Adrenal gland (tissue), 12 donors: Measurements from ENCODE around the gene CARD10. TPM values are rescaled to one million over a fixed set of nuclear protein-coding genes. Genes with fewer than 3 reads are reported as not detected.

Experiments
- DNase-seq, 7 donors: peaks; one replicate each; pipeline ENCODE4 v3.0.0-alpha.2; 2019 to 2020
- H3K27ac ChIP-seq, 5 donors: fragments of 200-600 bp; sonication (generic) in 4 of 5; 1 replicate in 3 of 5; 2 replicates in 2 of 5; pipeline versions ENCODE4 v1.5.1 to v1.8.0; 2016 to 2020; ENCODE audit warnings: mild to moderate bottlenecking in 1 of 5
- H3K27me3 ChIP-seq: fragments of 200-600 bp; 2 replicates; pipeline ENCODE4 v1.8.0; 2021
- H3K36me3 ChIP-seq, 2 donors: fragments of 200-600 bp; replicated peaks in 1 of 2; 1 replicate in 1 of 2; 2 replicates in 1 of 2; pipeline versions ENCODE4 v1.5.1 to v1.8.0; 2018 to 2022
- H3K4me1 ChIP-seq, 2 donors: fragments of 200-600 bp; replicated peaks in 1 of 2; 1 replicate in 1 of 2; 2 replicates in 1 of 2; pipeline versions ENCODE4 v1.5.1 to v1.8.0; 2018 to 2021
- H3K4me3 ChIP-seq, 4 donors: fragments of 200-600 bp; sonication (generic) in 3 of 4; one replicate each; pipeline ENCODE4 v1.5.1; 2016 to 2018
- H3K9me3 ChIP-seq, 3 donors: fragments of 200-600 bp; sonication (generic) in 1 of 3; replicated peaks in 1 of 3; 1 replicate in 2 of 3; 2 replicates in 1 of 3; pipeline versions ENCODE4 v1.5.1 to v1.8.0; 2016 to 2021
- POLR2A ChIP-seq, 2 donors: fragments of 450-650 bp; IDR thresholded peaks; one replicate each; pipeline ENCODE4 v1.6.1; 2017; ENCODE audit warnings: antibody characterized with exemption in 2 of 2, mild to moderate bottlenecking in 2 of 2, moderate library complexity in 1 of 2
- WGBS, 4 donors: extraction: QIAGEN DNeasy Blood & Tissue Kit in 2 of 4; methylation state at CpG; one replicate each; pipeline versions ENCODE4 v1.1.5 to v1.1.7; 2013 to 2017; 5-methylcytosine and 5-hydroxymethylcytosine counted together
- intact Hi-C, 2 donors: fragments of 100-400 bp; cut with DNase I; formaldehyde crosslinking; loops; one replicate each; pipeline versions ENCODE4 v1.14.1 to v1.15.0; 2022 to 2023
- polyA plus RNA-seq, 3 donors: library from polyadenylated mRNA; stranded (reverse); fragments of 200-250 nt in 2 of 3; fragments of 350-450 nt in 1 of 3; fragmentation: Illumina TruSeq in 1 of 3; extraction: RNeasy Lipid Tissue Mini Kit (QIAGEN cat#74804) in 1 of 3; gene quantifications; one replicate each; pipeline ENCODE4 v1.2.3, GENCODE V29; 2013 to 2014
- total RNA-seq, 9 donors: library from RNA; depleted of rRNA in 4 of 9; stranded (reverse); fragments of >200 nt in 4 of 9; fragments of 120-200 nt in 1 of 9; fragmentation: NEBNext Ultra II Directional in 1 of 9; extraction: Animal tissue kit (Norgen Biotek cat#: 25700) in 1 of 9; gene quantifications; one replicate each; pipeline versions ENCODE4 v1.1.0 to v1.2.4, GENCODE V29; 2013 to 2023
- TF ChIP-seq, protein P1 (sequence below), 6 experiments: fragments of 450-650 bp in 4 of 6; fragments of 200-600 bp in 2 of 6; sonication (generic) in 1 of 6; IDR thresholded peaks; 1 replicate in 5 of 6; 2 replicates in 1 of 6; pipeline versions ENCODE4 v1.5.1 to v1.8.0; 2016 to 2021; ENCODE audit warnings: antibody characterized with exemption in 6 of 6, mild to moderate bottlenecking in 2 of 6, moderate library complexity in 1 of 6
- donor health status: healthy with polysubstance abuse.
- donor health status: Bipolar disorder and iron deficiency.
- donor health status: DM: yes; HTN: yes; CAD: no.
- donor health status: DM: no; HTN: no; CAD: no.
- donor health status: DM: no; HTN: no; CAD: no.
- donor health status: DM: yes; HTN: yes; CAD: no.

Gene CARD10
- total and polyA plus RNA-seq, 12 donors, result 3.3 to 34.2 (median 19.0) TPM

GRCh38 chr22:37563153-37564081 is 44.2 kb upstream of the CARD10 start:
- no peaks in the 10 kb centered on the region for H3K27me3 ChIP-seq
- H3K9me3 ChIP-seq, result no peaks in the 10 kb centered on the region
- peaks cover 69 to 71% of the 10 kb centered on the region in 2 donors for H3K4me1 ChIP-seq
- TF ChIP-seq POLR2A (IDR thresholded peaks at IDR 0.05), result peak; percentile 10 to 60
- TF ChIP-seq, protein P1, sequence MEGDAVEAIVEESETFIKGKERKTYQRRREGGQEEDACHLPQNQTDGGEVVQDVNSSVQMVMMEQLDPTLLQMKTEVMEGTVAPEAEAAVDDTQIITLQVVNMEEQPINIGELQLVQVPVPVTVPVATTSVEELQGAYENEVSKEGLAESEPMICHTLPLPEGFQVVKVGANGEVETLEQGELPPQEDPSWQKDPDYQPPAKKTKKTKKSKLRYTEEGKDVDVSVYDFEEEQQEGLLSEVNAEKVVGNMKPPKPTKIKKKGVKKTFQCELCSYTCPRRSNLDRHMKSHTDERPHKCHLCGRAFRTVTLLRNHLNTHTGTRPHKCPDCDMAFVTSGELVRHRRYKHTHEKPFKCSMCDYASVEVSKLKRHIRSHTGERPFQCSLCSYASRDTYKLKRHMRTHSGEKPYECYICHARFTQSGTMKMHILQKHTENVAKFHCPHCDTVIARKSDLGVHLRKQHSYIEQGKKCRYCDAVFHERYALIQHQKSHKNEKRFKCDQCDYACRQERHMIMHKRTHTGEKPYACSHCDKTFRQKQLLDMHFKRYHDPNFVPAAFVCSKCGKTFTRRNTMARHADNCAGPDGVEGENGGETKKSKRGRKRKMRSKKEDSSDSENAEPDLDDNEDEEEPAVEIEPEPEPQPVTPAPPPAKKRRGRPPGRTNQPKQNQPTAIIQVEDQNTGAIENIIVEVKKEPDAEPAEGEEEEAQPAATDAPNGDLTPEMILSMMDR (IDR thresholded peaks at IDR 0.05), result no peak
- peak overlapping the region; percentile 89 to 99 (median 99) for H3K27ac ChIP-seq
- H3K36me3 ChIP-seq, result peaks cover 0 to 25% of the 10 kb centered on the region in 2 donors
- H3K4me3 ChIP-seq, result peak overlapping the region in 2 of 4 donors; percentile 3 to 37
- intact Hi-C loops, result no loop called here
- 16 to 27% (median 21%) methylated on average over 8 to 14 of the region's 14 CpGs for WGBS, 4 donors
- peak; percentile 90 to 96 (median 95) for DNase-seq

DNA sequence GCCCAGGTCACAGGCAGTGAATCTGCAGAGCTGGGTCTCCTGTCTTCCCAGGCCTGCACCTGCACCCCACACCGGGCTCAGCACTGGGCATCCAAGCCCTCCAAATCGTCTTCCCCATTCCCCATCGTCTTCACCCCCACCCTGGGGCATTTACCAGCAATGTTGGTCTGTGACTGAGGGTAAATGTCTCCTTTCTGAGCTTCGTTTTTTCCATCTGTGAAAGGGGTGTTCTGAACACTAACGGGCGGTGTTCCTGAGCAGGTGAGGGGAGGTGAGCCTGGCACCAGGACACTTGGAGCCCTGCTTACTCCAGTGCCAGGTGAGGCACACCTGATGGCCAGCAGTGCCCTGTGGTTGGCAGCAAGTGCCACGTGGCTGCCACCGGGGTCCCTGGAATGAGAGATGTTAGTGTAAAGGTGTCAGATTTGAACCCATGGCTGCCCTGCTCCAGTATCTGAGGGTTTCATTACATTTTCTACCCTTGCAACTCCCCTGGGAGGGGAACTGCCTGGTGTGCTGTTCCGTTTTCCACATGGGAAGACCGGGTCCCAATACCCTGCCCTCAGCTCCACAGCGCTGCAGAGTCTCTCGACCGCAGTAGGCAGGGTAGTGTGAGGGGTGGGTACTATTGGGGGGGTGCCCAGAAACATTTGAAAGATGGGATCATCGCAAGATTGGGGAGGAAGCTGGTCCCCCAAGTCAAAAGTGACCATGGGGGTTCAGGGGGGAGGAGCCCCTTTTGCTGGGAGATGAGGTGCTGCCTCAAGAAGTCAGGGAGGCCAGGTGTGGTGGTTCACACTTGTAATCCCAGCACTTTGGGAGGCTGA is 43.0 kb upstream of the CARD10 start:
- Histone ChIP-seq H3K27me3 (no peaks in the 10 kb centered on the region), H3K9me3 (no peaks in the 10 kb centered on the region), H3K4me3 (peak overlapping the region in 2 of 4 donors; percentile 70 to 97), H3K4me1 (peaks cover 61 to 64% of the 10 kb centered on the region in 2 donors), H3K27ac (peak overlapping the region; percentile 89 to 99 (median 99)), H3K36me3 (peaks cover 0 to 17% of the 10 kb centered on the region in 2 donors)
- peak in 1 of 7 donors; percentile 17 for DNase-seq
- whole genome bisulfite sequencing, 4 donors, result 57 to 63% (median 60%) methylated on average over 9 to 14 of the region's 14 CpGs
- TF ChIP-seq POLR2A (IDR thresholded peaks at IDR 0.05), result no peak
- TF ChIP-seq, protein P1 (IDR thresholded peaks at IDR 0.05), result no peak
- intact Hi-C loops, result no loop called here

DNA sequence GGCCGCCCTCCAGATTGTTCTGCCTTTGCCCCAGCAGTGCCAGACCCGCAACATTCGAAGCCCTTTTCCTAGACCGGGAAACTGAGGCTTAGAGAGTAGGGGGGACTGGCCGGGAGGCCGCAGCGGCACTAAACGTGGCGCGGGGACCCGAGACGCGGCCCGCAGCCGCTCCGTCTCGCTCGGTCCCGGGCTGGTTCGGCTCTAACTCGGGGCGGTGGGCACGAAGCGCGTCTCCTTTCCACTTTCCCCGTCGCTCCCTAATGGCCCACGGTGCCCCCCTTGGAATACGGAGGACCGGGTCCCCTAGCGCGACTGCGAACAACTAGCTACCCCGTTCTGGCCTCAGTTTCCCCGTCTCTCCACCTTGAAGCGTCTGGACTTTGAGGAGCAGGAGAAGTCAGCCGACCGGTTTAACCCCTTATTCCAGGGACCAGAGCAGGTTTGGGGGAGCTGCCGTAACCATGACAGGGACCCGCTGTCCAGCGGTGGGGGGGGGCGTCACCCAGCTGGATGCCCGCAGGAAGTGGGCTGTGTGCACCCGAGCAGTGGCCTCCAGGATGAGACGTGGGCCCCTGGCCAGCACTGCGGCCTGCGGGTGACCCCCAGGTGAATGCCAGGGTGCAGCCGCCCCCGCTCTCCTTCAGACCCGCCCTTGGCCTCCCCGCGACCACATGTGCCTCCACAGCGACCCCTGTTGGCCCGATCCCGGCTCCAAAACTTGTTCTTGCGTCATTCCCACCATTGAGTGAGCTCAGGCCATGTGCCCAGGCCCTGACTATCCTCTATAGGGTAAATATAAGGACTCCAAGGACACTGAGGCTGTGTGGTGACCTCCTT is 42.2 kb upstream of the CARD10 start:
- Histone ChIP-seq H3K27ac (peak overlapping the region; percentile 89 to 99 (median 99)), H3K4me1 (peaks cover 56 to 60% of the 10 kb centered on the region in 2 donors), H3K27me3 (no peaks in the 10 kb centered on the region), H3K4me3 (peak overlapping the region; percentile 46 to 97 (median 72)), H3K36me3 (peaks cover 0 to 8% of the 10 kb centered on the region in 2 donors), H3K9me3 (no peaks in the 10 kb centered on the region)
- peak; percentile 91 to 97 (median 94) for DNase-seq
- TF ChIP-seq POLR2A (IDR thresholded peaks at IDR 0.05), result peak; percentile 12 to 63
- TF ChIP-seq, protein P1 (IDR thresholded peaks at IDR 0.05), result peak; percentile 59 to 85 (median 81)
- intact Hi-C loops, result no loop called here
- 1 to 2% (median 1%) methylated on average over 27 to 56 of the region's 56 CpGs for WGBS, 4 donors
